GM23338 (cell line): ENCODE measurements around the gene APMAP. TPM values are rescaled to one million over a fixed set of nuclear protein-coding genes. Genes with fewer than 3 reads are reported as not detected.
A peak's percentile ranks its signal among the peaks of the same experiment; 100 is the strongest.

ENCODE experiments used
- ATAC-seq: fragments of 200-7000 bp; cut with Tn5 transposase; 3 replicates; pipeline ENCODE4 v1.9.1; 2020
- DNase-seq: peaks from one replicate; pipeline ENCODE4 v3.0.0-alpha.2; 2015; ENCODE audit warnings: low spot score
- H2AFZ ChIP-seq: fragments of 200-600 bp; sonication (generic); 2 replicates; pipeline ENCODE4 v1.8.0; 2016; ENCODE audit warnings: antibody characterized with exemption, mild to moderate bottlenecking, moderate library complexity
- H3F3A ChIP-seq: fragments of 200-600 bp; sonication (generic); replicated peaks from 2 replicates; pipeline ENCODE4 v1.8.0; 2017; ENCODE audit warnings: antibody characterized with exemption, mixed run types, low read depth
- H3K27ac ChIP-seq: fragments of 200-600 bp; sonication (generic); 2 replicates; pipeline ENCODE4 v1.6.1; 2016; ENCODE audit warnings: low read depth
- H3K27me3 ChIP-seq: fragments of 200-600 bp; sonication (generic); 2 replicates; pipeline ENCODE4 v1.8.0; 2016; ENCODE audit warnings: mild to moderate bottlenecking, mixed run types, moderate library complexity; ENCODE audit not compliant: insufficient read depth
- H3K36me3 ChIP-seq: fragments of 200-600 bp; sonication (generic); 2 replicates; pipeline ENCODE4 v1.8.0; 2016; ENCODE audit warnings: mild to moderate bottlenecking; ENCODE audit not compliant: insufficient read depth
- H3K4me1 ChIP-seq: fragments of 200-600 bp; sonication (generic); 2 replicates; pipeline ENCODE4 v1.8.0; 2016; ENCODE audit warnings: mild to moderate bottlenecking, moderate library complexity; ENCODE audit not compliant: insufficient read depth
- H3K4me2 ChIP-seq: fragments of 200-600 bp; sonication (generic); 2 replicates; pipeline ENCODE4 v1.7.1; 2017; ENCODE audit warnings: mixed run types
- H3K4me3 ChIP-seq: fragments of 200-600 bp; sonication (generic); 2 replicates; pipeline ENCODE4 v1.6.1; 2016; ENCODE audit warnings: mixed run types
- H3K79me2 ChIP-seq: fragments of 200-600 bp; sonication (generic); replicated peaks from 2 replicates; pipeline ENCODE4 v1.8.0; 2017; ENCODE audit warnings: mild to moderate bottlenecking; ENCODE audit not compliant: insufficient read depth
- H3K9me2 ChIP-seq: fragments of 200-600 bp; sonication (generic); 2 replicates; pipeline ENCODE4 v1.8.0; 2017; ENCODE audit not compliant: insufficient read depth
- H4K20me1 ChIP-seq: fragments of 200-600 bp; sonication (generic); replicated peaks from 2 replicates; pipeline ENCODE4 v1.8.0; 2017; ENCODE audit warnings: mild to moderate bottlenecking; ENCODE audit not compliant: insufficient read depth
- H3K27ac Mint-ChIP-seq: 2 replicates; pipeline ENCODE4 v1.8.0; 2020; ENCODE audit warnings: inconsistent platforms, mild to moderate bottlenecking, moderate library complexity, mixed read lengths
- H3K27me3 Mint-ChIP-seq: 3 replicates; pipeline ENCODE4 v1.8.0; 2022; ENCODE audit warnings: low read depth, mild to moderate bottlenecking, moderate library complexity, mixed read lengths, inconsistent platforms; ENCODE audit not compliant: insufficient read depth, poor library complexity
- H3K36me3 Mint-ChIP-seq: 3 replicates; pipeline ENCODE4 v1.8.0; 2021; ENCODE audit warnings: low read depth, mild to moderate bottlenecking, inconsistent platforms, moderate library complexity, mixed read lengths
- H3K4me1 Mint-ChIP-seq: 3 replicates; pipeline ENCODE4 v1.8.0; 2020; ENCODE audit warnings: mild to moderate bottlenecking, inconsistent platforms, mixed read lengths
- H3K4me3 Mint-ChIP-seq: 3 replicates; pipeline ENCODE4 v1.8.0; 2021; ENCODE audit warnings: moderate library complexity, mild to moderate bottlenecking, inconsistent platforms, mixed read lengths
- H3K9me3 Mint-ChIP-seq: 3 replicates; pipeline ENCODE4 v1.8.0; 2020; ENCODE audit warnings: moderate library complexity, mild to moderate bottlenecking, inconsistent platforms, mixed read lengths
- CREB1 ChIP-seq: fragments of 250-450 bp; sonication (Bioruptor Pico); IDR thresholded peaks from 2 replicates; pipeline ENCODE4 v1.5.0; 2020; ENCODE audit warnings: low read depth, mild to moderate bottlenecking, moderate library complexity
- CTCF ChIP-seq, 2 experiments: fragments of 200-600 bp in 1 of 2; sonication (generic) in 1 of 2; conservative IDR thresholded peaks; 2 replicates each; pipeline versions ENCODE4 v1.5.1 to v1.6.1; 2016 to 2017; ENCODE audit warnings: antibody characterized with exemption in 2 of 2, low read depth in 2 of 2, mild to moderate bottlenecking in 2 of 2, moderate library complexity in 1 of 2
- ETS1 ChIP-seq: IDR thresholded peaks from 2 replicates; pipeline ENCODE4 v1.6.1; 2016; ENCODE audit warnings: antibody characterized with exemption
- EZH2phosphoT487 ChIP-seq: fragments of 200-600 bp; sonication (generic); IDR thresholded peaks from one replicate; pipeline ENCODE4 v1.8.1; 2018; ENCODE audit warnings: antibody characterized with exemption; ENCODE audit not compliant: unreplicated experiment
- JUNB ChIP-seq: IDR thresholded peaks from one replicate; pipeline ENCODE4 v1.6.1; 2016; ENCODE audit warnings: antibody characterized with exemption; ENCODE audit not compliant: unreplicated experiment
- NANOG ChIP-seq: IDR thresholded peaks from 2 replicates; pipeline ENCODE4 v1.6.1; 2016; ENCODE audit warnings: antibody characterized with exemption, borderline replicate concordance
- POLR2AphosphoS5 ChIP-seq: IDR thresholded peaks from 2 replicates; pipeline ENCODE4 v1.6.1; 2016; ENCODE audit warnings: antibody characterized with exemption, low read depth
- REST ChIP-seq: IDR thresholded peaks from one replicate; pipeline ENCODE4 v1.6.1; 2018; ENCODE audit warnings: antibody characterized with exemption; ENCODE audit not compliant: unreplicated experiment
- STAT1 ChIP-seq: IDR thresholded peaks from one replicate; pipeline ENCODE4 v1.6.1; 2016; ENCODE audit warnings: antibody characterized with exemption; ENCODE audit not compliant: unreplicated experiment
- ZNF114 ChIP-seq: fragments of 250-450 bp; sonication (Bioruptor Pico); IDR thresholded peaks from 2 replicates; pipeline ENCODE4 v1.5.0; 2020; ENCODE audit warnings: mild to moderate bottlenecking, moderate library complexity
- ZNF331 ChIP-seq: fragments of 250-450 bp; sonication (Bioruptor Pico); IDR thresholded peaks from 2 replicates; pipeline ENCODE4 v1.5.0; 2020; ENCODE audit warnings: low read depth, mild to moderate bottlenecking, moderate library complexity
- polyA plus RNA-seq: library from polyadenylated mRNA; unstranded; fragments of >200 nt; fragmentation: Nextera tagmentation; extraction: Ambion mirVana; gene quantifications from 2 replicates; pipeline ENCODE4 v1.2.1, GENCODE V29; 2016
- total RNA-seq: library from RNA; depleted of rRNA; stranded (reverse); fragments of >200 nt; shearing (Covaris generic); gene quantifications from 2 replicates; pipeline ENCODE4 v1.2.3, GENCODE V29; 2014

The APMAP gene
- total and polyA plus RNA-seq, 2 experiments from 2014 or later: 31.7 to 72.3 TPM

GRCh38 chr20:25020901-25021301 is 28.4 kb upstream of the APMAP start (continued):
- TF ChIP-seq ETS1 (no peak), ZNF114 (no peak), ZNF331 (no peak), CREB1 (CRISPR knock-in tag) (no peak), NANOG (no peak), REST (no peak)

- DNase-seq: no peak
- no peak for TF ChIP-seq CREB1 (CRISPR knock-in tag)
Measured at GRCh38 chr20:25020345-25020744, 27.8 kb upstream of the APMAP start.

GRCh38 chr20:25019381-25020155 is 27.0 kb upstream of the APMAP start:
- H3K4me3 Mint-ChIP-seq: no peak overlapping the region
- H2AFZ ChIP-seq: no peak overlapping the region
- H3K27me3 Mint-ChIP-seq: peaks cover 16% of the 10 kb centered on the region
- no peaks in the 10 kb centered on the region for H3K79me2 ChIP-seq
- no peaks in the 10 kb centered on the region for H3F3A ChIP-seq
- DNase-seq (no peak), ATAC-seq (no peak)
- H3K36me3 ChIP-seq: no peaks in the 10 kb centered on the region
- H3K9me3 Mint-ChIP-seq: no peaks in the 10 kb centered on the region; the same call in 2 of the 3 replicates
- H3K4me1 Mint-ChIP-seq: peaks cover 23% of the 10 kb centered on the region
- H3K4me1 ChIP-seq: no peaks in the 10 kb centered on the region; the same call in 1 of the 2 replicates
- H3K27me3 ChIP-seq: no peaks in the 10 kb centered on the region
- no peaks in the 10 kb centered on the region for H4K20me1 ChIP-seq
- no peak overlapping the region for H3K27ac ChIP-seq
- 0 out of 2 replicates have a peak, but pooled peaks cover 7% of the 10 kb centered on the region for H3K9me2 ChIP-seq
- H3K27ac Mint-ChIP-seq: peak overlapping the region; percentile 72
- no peaks in the 10 kb centered on the region for H3K36me3 Mint-ChIP-seq
- no peak overlapping the region for H3K4me2 ChIP-seq
- H3K4me3 ChIP-seq: no peak overlapping the region
- no peak for TF ChIP-seq JUNB
- no peak for TF ChIP-seq EZH2phosphoT487
- no peak for TF ChIP-seq ETS1
- TF ChIP-seq ZNF331: no peak
- no peak for TF ChIP-seq CREB1 (CRISPR knock-in tag)
- no peak for TF ChIP-seq STAT1
- no peak for TF ChIP-seq CTCF (conservative IDR thresholded peaks at IDR 0.05; ENCODE audit: low read depth in 2 of 2)
- TF ChIP-seq POLR2AphosphoS5: no peak

More at GRCh38 chr20:25020345-25020744, 27.8 kb upstream of the APMAP start:
- Histone ChIP-seq H3K4me2 (no peak overlapping the region), H3K36me3 (no peaks in the 10 kb centered on the region), H3K4me3 (no peak overlapping the region), H3F3A (no peaks in the 10 kb centered on the region), H3K79me2 (no peaks in the 10 kb centered on the region), H3K27ac (no peak overlapping the region), H3K27me3 (no peaks in the 10 kb centered on the region), H3K4me1 (no peaks in the 10 kb centered on the region; the same call in 1 of the 2 replicates), H3K9me2 (0 out of 2 replicates have a peak, but pooled peaks cover 15% of the 10 kb centered on the region), H2AFZ (no peak overlapping the region), H4K20me1 (no peaks in the 10 kb centered on the region)
- peaks cover 23% of the 10 kb centered on the region for H3K4me1 Mint-ChIP-seq
- H3K4me3 Mint-ChIP-seq: no peak overlapping the region
- ATAC-seq: no peak
- H3K9me3 Mint-ChIP-seq: no peaks in the 10 kb centered on the region; the same call in 2 of the 3 replicates
- H3K27ac Mint-ChIP-seq: peak overlapping the region; percentile 72
- H3K27me3 Mint-ChIP-seq: peaks cover 16% of the 10 kb centered on the region
- no peaks in the 10 kb centered on the region for H3K36me3 Mint-ChIP-seq
